HG03159 (cell line): ENCODE data around the gene LIME1.

Experiments
- ATAC-seq: cut with Tn5 transposase; IDR thresholded peaks from one replicate; pipeline ENCODE4 v1.9.1; 2021; ENCODE audit warnings: mild to moderate bottlenecking, moderate library complexity; ENCODE audit not compliant: unreplicated experiment

The LIME1 gene

DNA sequence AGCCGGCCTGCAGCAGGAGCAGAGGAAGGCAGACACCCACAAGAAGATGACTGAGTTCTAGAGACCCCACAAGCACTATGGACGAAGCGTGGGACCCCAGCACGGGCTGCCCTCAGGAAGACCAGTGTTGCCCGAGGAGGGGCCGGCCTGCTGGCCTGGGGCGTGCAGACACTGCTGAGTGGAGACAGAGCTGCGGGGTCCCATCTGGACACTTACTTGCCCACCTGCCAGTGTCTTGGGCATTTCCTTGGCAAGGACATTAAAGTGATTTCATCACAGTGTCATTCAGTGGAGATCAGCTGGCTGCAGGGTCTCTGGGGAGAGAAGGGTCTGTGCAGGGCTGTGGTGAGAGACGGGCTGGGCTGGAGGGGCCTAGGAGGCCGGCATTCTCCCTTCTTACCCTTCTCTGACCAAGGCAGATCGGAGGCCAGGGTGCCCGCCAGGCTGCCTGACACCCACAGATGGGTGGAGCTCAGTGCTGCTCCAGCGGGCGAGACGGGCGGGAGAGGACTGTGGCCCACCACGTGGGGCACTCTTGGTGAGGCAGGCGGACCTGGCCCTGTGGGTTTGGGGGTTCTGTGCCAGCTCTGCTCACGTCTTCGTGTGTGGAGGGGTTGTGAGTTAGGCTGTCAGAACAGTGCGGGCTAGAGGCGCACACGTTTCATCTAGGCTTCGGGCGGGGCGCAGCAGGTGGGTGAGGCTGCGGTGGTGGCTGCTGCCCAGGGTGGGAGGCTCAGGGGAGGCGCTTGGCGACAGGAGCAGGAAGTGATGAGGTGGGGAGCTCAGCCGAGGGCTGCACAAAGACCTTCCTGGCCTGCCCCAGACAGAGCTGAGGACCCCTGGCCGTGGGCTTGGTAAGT lies at the start of gene LIME1:
LIME1 (plus strand) TSS at position 806 of the 860 bp plus-strand sequence. CDS start 886 bp downstream, outside the sequence.
- no peak for ATAC-seq

- ATAC-seq: no peak
Observed at GRCh38 chr20:63687419-63688178, 48.9 kb upstream of the LIME1 start.

GRCh38 chr20:63688228-63689045 lies 48.0 kb upstream of the LIME1 start:
- no peak for ATAC-seq

GRCh38 chr20:63689046-63690002 lies 47.1 kb upstream of the LIME1 start:
- no peak for ATAC-seq

DNA sequence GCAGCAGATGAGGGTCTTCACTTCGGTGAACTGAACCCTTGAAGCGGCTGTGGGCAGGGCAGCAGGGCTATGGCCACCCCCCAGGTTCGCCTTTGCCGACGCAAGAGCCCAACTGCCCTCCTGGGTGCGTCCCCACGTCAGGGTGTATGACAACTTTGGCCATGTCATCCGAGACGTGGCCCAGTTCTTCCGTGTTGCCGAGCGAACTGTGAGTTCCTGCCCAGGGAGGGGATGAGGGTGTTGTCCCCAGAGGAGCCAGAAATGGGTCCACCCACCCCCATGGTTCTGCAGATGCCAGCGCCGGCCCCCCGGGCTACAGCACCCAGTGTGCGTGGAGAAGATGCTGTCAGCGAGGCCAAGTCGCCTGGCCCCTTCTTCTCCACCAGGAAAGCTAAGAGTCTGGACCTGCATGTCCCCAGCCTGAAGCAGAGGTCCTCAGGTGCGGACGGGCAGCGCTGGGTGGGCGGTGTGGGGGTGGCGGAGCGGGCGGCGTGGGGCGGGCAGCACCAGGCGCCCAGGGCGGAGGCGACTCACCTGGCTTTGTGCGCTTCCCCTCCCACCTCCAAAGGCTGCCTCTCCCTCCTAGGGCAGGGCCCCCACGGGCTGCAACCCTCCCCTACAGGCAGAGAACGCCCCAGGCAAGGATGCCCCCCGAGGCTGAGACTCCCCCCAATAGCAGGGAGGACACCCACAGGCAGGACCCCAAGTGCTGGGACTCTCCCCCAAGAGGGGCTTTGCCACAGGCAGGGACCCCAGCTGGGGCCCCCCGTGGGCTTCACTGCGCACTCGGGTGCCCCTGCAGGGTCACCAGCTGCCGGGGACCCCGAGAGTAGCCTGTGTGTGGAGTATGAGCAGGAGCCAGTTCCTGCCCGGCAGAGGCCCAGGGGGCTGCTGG lies 46.2 kb upstream of the LIME1 start:
- ATAC-seq: no peak

DNA sequence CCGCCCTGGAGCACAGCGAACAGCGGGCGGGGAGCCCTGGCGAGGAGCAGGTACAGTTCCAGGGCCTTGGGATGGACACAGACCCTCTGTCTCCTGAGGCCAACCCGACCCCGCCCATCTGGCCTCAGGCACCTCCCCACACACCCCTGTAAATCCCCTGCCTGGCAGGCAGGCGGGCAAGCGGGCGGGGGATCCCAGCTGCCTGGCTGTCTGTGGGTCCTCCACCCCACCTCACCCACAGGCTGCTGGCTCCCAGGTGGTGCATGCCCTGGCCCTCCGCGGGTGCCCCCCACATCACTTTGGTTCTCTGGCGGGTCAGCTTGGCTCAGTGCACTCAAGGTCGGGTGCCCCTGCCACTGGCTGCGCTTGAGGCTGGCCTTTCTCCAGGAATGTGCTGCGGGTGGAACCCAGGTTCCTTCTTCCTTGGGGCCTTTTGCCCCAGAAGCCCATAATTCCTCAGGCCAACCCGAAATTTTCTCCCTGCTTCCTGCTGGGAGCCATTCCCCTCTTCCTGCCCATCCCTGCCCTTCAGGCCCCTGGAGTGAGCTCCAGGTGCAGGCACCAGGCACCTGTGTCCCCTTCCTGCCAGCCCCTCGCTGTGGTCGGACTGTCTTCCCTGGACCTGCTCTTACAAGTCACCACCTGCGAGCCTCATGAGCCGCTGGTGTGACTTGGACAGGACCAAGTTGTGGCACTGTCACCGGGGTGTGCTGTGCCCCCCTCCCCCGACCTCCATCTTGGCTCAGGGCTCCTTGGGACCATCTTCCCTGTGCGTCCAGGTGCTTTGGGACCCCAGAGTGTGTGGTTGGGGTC lies 45.4 kb upstream of the LIME1 start:
- no peak for ATAC-seq

DNA sequence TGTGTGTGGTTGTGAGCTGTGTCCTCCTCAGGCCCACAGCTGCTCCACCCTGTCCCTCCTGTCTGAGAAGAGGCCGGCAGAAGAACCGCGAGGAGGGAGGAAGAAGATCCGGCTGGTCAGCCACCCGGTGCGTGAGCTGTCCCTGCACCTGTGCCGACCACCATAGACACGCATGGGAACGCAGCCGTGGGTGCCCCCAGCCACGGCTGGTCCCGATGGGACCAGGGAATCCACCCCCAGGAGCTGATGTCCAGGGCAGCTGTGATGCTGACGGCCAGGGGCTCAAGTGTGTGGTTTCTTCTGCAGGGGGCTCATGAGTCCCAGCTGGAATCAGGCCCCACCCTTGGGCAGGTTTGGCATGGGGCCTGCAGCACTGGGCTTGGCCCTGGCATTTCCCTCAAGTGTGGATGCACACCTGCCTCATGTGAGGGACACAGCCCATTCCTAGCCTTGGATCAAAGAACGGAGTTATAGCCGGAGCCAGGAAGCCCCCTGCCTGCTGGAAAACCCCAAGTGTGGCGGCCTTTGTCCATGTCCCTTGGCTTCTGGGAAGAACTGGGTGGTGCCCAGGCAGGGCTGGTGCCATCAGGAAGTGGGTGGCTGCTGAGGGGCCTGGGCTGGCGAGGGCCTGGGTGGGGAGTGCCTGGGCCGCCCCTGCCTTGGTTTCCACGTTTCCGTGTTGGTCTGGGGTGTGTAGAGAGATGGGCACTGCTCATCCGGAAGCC lies 44.6 kb upstream of the LIME1 start:
- no peak for ATAC-seq

- ATAC-seq: no peak
Observed at GRCh38 chr20:63692436-63693082, 43.9 kb upstream of the LIME1 start.

- no peak for ATAC-seq
Observed at GRCh38 chr20:63693083-63693732, 43.3 kb upstream of the LIME1 start.

- ATAC-seq: no peak
Observed at GRCh38 chr20:63693733-63694583, 42.5 kb upstream of the LIME1 start.

GRCh38 chr20:63694584-63695423 lies 41.7 kb upstream of the LIME1 start:
- no peak for ATAC-seq

DNA sequence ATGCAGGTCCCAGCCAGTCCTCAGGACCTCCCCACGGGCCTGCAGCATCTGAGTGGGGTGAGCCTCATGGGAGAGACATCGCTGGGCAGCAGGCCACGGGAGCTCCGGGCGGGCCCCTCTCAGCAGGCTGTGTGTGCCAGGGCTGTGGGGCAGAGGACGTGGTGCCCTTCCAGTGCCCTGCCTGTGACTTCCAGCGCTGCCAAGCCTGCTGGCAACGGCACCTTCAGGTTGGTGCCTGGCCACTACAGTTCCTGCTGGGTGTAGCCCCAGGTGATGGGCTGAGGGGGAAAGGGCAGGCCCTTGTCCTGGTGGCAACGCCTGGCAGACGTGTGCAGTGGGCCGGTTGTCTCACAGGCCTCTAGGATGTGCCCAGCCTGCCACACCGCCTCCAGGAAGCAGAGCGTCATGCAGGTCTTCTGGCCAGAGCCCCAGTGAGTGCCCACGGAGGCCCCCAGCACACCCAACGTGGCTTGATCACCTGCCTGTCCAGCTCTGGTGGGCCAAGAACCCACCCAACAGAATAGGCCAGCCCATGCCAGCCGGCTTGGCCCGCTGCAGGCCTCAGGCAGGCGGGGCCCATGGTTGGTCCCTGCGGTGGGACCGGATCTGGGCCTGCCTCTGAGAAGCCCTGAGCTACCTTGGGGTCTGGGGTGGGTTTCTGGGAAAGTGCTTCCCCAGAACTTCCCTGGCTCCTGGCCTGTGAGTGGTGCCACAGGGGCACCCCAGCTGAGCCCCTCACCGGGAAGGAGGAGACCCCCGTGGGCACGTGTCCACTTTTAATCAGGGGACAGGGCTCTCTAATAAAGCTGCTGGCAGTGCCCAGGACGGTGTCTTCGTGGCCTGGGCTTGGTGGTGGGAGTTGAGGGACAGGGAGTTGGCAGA lies 40.8 kb upstream of the LIME1 start:
- ATAC-seq: no peak

DNA sequence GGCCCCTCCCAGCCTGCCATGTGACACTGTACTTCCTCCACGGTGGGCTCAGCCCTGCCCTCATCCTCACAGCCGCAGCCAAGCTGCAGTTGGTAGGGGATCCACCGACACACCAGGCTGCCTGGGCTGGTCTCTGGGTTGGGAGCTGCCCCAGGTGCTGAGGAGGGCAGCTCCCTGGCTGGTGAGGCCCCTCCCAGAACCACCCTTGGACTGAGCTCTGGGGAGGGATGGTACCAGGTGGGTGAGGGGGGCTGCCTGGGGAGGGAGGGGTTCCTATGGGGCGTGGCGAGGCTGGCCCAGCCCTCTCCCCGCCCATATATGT lies 40.2 kb upstream of the LIME1 start:
- no peak for ATAC-seq
